Right lobe of liver (tissue), 6 donors: Measurements from ENCODE around the gene USF2. TPM values are rescaled to one million over a fixed set of nuclear protein-coding genes. Genes with fewer than 3 reads are reported as not detected.

ENCODE experiments used
- ATAC-seq, 4 donors: fragments of 200-7000 bp; cut with Tn5 transposase; one replicate each; pipeline ENCODE4 v1.9.1; 2020; ENCODE audit warnings: mild to moderate bottlenecking in 4 of 4, moderate library complexity in 4 of 4
- DNase-seq, 3 donors: peaks; one replicate each; pipeline ENCODE4 v3.0.0-alpha.2; 2020
- H3K27ac ChIP-seq, 3 donors: fragments of 200-600 bp; one replicate each; pipeline ENCODE4 v1.8.0; 2022
- H3K27me3 ChIP-seq, 2 donors: fragments of 200-600 bp; one replicate each; pipeline ENCODE4 v1.8.0; 2022
- H3K36me3 ChIP-seq, 4 donors: fragments of 200-600 bp; sonication (generic) in 1 of 4; one replicate each; pipeline versions ENCODE4 v1.5.1 to v1.8.0; 2017 to 2022; ENCODE audit warnings: control low read depth in 1 of 4
- H3K4me1 ChIP-seq, 4 donors: fragments of 200-600 bp; sonication (generic) in 1 of 4; one replicate each; pipeline versions ENCODE4 v1.5.1 to v1.8.0; 2017 to 2022; ENCODE audit warnings: control low read depth in 1 of 4
- H3K4me3 ChIP-seq, 3 donors: fragments of 200-600 bp; one replicate each; pipeline ENCODE4 v1.8.0; 2022
- H3K9me3 ChIP-seq, 4 donors: fragments of 200-600 bp; sonication (generic) in 1 of 4; one replicate each; pipeline versions ENCODE4 v1.5.1 to v1.8.0; 2017 to 2022; ENCODE audit warnings: control low read depth in 1 of 4
- CTCF ChIP-seq, 4 donors: fragments of 200-600 bp in 3 of 4; fragments of 450-650 bp in 1 of 4; IDR thresholded peaks; one replicate each; pipeline versions ENCODE4 v1.5.1 to v1.8.0; 2016 to 2022; ENCODE audit warnings: antibody characterized with exemption in 4 of 4, mild to moderate bottlenecking in 2 of 4
- POLR2A ChIP-seq: fragments of 450-650 bp; IDR thresholded peaks from one replicate; pipeline ENCODE4 v1.6.1; 2017; ENCODE audit warnings: antibody characterized with exemption, mild to moderate bottlenecking
- WGBS: methylation state at CpG from one replicate; pipeline ENCODE4 v1.1.6; 2018; ENCODE audit warnings: low coverage, low lambda C conversion rate; ENCODE audit not compliant: insufficient coverage; ENCODE audit errors: missing lambda C conversion rate; 5-methylcytosine and 5-hydroxymethylcytosine counted together
- intact Hi-C, 2 donors: fragments of 100-400 bp; cut with DNase I; formaldehyde crosslinking; loops; one replicate each; pipeline versions ENCODE4 v1.11.2 to v1.14.1; 2022
- total RNA-seq, 6 experiments: library from RNA; depleted of rRNA in 2 of 6; stranded (reverse); fragments of >200 nt in 2 of 6; fragmentation: NEBNext Ultra II Directional in 3 of 6; extraction: Animal tissue kit (Norgen Biotek cat#: 25700) in 3 of 6; gene quantifications; one replicate each; pipeline versions ENCODE4 v1.1.0 to v1.2.4, GENCODE V29; 2016 to 2023
- donor health status: DM: no; HTN: yes; CAD: no.
- donor health status: DM: no; HTN: no; CAD: no.
- donor health status: DM: no; HTN: no; CAD: no.
- donor health status: DM: no; HTN: yes; CAD: no.
- donor health status: DM: no; HTN: yes; CAD: no.

USF2 gene
- total RNA-seq, 6 experiments from 2014 or later = 65.4 to 78.5 (median 75.7) TPM

GRCh38 chr19:35254341-35255297 lies 14.1 kb upstream of the USF2 start:
- Histone ChIP-seq H3K9me3 (no peaks in the 10 kb centered on the region), H3K4me1 (peaks cover 0 to 15% (median 6%) of the 10 kb centered on the region in 4 donors), H3K4me3 (no peak overlapping the region), H3K27me3 (no peaks in the 10 kb centered on the region), H3K36me3 (peaks cover 0 to 21% (median 5%) of the 10 kb centered on the region in 4 donors), H3K27ac (no peak overlapping the region)
- ATAC-seq (no peak), DNase-seq (no peak)
- 77% methylated on average over 11 of the region's 17 CpGs for WGBS
- intact Hi-C loops = no loop called here
- TF ChIP-seq CTCF (IDR thresholded peaks at IDR 0.05) = no peak
- no peak for TF ChIP-seq POLR2A

DNA sequence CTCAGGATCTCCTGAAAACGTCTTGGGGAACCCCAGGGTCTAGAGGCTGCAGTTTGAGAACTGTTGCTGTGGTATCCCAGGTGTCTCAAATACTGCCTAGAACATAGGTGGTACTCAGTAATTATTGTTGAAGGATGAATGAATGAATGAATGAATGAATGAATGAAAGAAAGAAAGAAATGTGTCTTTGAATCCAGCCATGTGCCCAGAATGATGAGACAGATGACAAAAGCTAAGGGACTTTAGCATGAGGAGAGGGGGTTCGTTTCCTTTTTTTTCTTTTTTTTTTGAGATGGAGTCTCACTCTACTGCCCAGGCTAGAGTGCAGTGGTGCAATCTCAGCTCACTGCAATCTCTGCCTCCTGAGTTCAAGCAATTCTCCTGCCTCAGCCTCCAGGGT lies 12.2 kb upstream of the USF2 start:
- ATAC-seq = no peak
- TF ChIP-seq POLR2A (no peak), CTCF (IDR thresholded peaks at IDR 0.05) (no peak)

GRCh38 chr19:35257113-35257461 lies 11.7 kb upstream of the USF2 start:
- Histone ChIP-seq H3K9me3 (no peaks in the 10 kb centered on the region), H3K4me3 (no peak overlapping the region), H3K27me3 (no peaks in the 10 kb centered on the region), H3K27ac (no peak overlapping the region), H3K36me3 (peaks cover 0 to 15% (median 4%) of the 10 kb centered on the region in 4 donors), H3K4me1 (peaks cover 0 to 20% (median 6%) of the 10 kb centered on the region in 4 donors)
- TF ChIP-seq CTCF (IDR thresholded peaks at IDR 0.05) (no peak), POLR2A (no peak)
- intact Hi-C loops = no loop called here
- DNase-seq = no peak
- WGBS = 90% methylated on average over 5 of the region's 9 CpGs
- ATAC-seq = no peak

More for the DNA sequence above, 12.2 kb upstream of the USF2 start:
- no peak overlapping the region for H3K4me3 ChIP-seq
- H3K9me3 ChIP-seq = no peaks in the 10 kb centered on the region
- DNase-seq = no peak
- 62% methylated on average over 2 of the region's 2 CpGs for WGBS
- intact Hi-C loops = no loop called here
- peaks cover 0 to 20% (median 6%) of the 10 kb centered on the region in 4 donors for H3K4me1 ChIP-seq
- H3K27ac ChIP-seq = no peak overlapping the region
- peaks cover 0 to 16% (median 4%) of the 10 kb centered on the region in 4 donors for H3K36me3 ChIP-seq
- H3K27me3 ChIP-seq = no peaks in the 10 kb centered on the region

DNA sequence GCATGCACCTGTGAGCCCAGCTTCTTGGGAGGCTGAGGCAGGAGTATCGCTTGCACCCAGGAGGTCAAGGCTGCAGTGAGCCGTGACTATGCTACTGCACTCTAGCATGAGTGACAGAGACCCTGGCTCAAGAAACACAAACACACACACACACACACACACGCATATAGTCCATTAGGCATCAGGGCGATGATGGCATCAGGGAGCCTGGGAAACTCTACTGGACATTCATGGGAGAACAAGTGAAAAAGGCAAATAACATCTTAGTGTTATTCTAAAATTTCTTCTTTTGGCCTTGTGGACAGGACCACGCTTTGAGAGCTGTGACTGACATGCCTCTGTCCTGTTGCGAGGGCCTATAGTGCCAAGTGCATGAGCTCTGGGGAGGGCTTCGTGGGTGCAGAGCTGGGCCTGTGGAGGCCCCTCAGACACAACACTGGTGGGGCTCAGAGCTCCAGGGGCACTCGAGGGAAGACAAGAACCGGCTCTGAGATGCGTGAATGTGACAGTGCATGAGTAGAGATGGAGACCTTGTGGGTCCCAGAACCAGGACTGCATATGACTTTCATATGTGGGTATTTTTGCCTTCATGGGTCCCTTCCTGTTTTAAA lies 8.0 kb upstream of the USF2 start:
- TF ChIP-seq POLR2A (no peak), CTCF (IDR thresholded peaks at IDR 0.05) (no peak)
- DNase-seq (peak in 1 of 3 donors; percentile 27), ATAC-seq (no peak)
- H3K27ac ChIP-seq = no peak overlapping the region
- H3K9me3 ChIP-seq = no peaks in the 10 kb centered on the region
- WGBS = 75% methylated on average over 8 of the region's 10 CpGs
- H3K4me3 ChIP-seq = no peak overlapping the region
- no peaks in the 10 kb centered on the region for H3K27me3 ChIP-seq
- intact Hi-C loops = no loop called here
- H3K4me1 ChIP-seq = peaks cover 0 to 23% (median 6%) of the 10 kb centered on the region in 4 donors
- peaks cover 0 to 11% (median 0%) of the 10 kb centered on the region in 4 donors for H3K36me3 ChIP-seq
